ENCODE measurements around the gene SYNGR1.

GRCh38 chr22:39374801-39375200 lies 25.0 kb downstream of the SYNGR1 start:
- TF ChIP-seq CTCF (IDR thresholded peaks at IDR 0.05) (no peak), EZH2phosphoT487 (IDR thresholded peaks at IDR 0.05) (no peak), EZH2 (IDR thresholded peaks at IDR 0.05) (no peak)
